Large intestine (tissue), 1 donor: ENCODE data around the gene DCAF8L2. TPM values are rescaled to one million over a fixed set of nuclear protein-coding genes. Genes with fewer than 3 reads are reported as not detected.

ENCODE experiments used
- polyA plus RNA-seq: library from polyadenylated mRNA; unstranded; fragments of 120-200 nt; gene quantifications from one replicate; pipeline ENCODE4 v1.2.1, GENCODE V29; 2013

The DCAF8L2 gene
- polyA plus RNA-seq, 1 donor = 0.03 TPM

Other genes starting within 250 kb of the DCAF8L2 start
- not detected for gene PPP4R3C, start 127.0 kb upstream of the DCAF8L2 start, polyA plus RNA-seq
- not detected for gene MAGEB10, start 217.6 kb downstream of the DCAF8L2 start, polyA plus RNA-seq